Mesendoderm (in vitro differentiated cells): ENCODE measurements around the gene CYP4A22.

Experiments
- DNase-seq: peaks from one replicate; pipeline ENCODE4 v3.0.0; 2013
- H2AK5ac ChIP-seq: 2 replicates; pipeline ENCODE4 v1.6.1; 2013; ENCODE audit warnings: low read length, inconsistent platforms
- H2BK120ac ChIP-seq: 2 replicates; pipeline ENCODE4 v1.6.1; 2013; ENCODE audit warnings: low read depth, mild to moderate bottlenecking, low read length, moderate library complexity, mixed read lengths
- H2BK15ac ChIP-seq: replicated peaks from 2 replicates; pipeline ENCODE4 v1.6.1; 2013; ENCODE audit warnings: low read depth, mild to moderate bottlenecking, moderate library complexity
- H2BK5ac ChIP-seq: 2 replicates; pipeline ENCODE4 v1.6.1; 2013; ENCODE audit warnings: low read length, inconsistent platforms
- H3K18ac ChIP-seq: 2 replicates; pipeline ENCODE4 v1.6.1; 2013; ENCODE audit warnings: mild to moderate bottlenecking, low read length, mixed read lengths
- H3K23ac ChIP-seq: one replicate; pipeline ENCODE4 v1.6.1; 2013; ENCODE audit warnings: low read length
- H3K27ac ChIP-seq: 2 replicates; pipeline ENCODE4 v1.5.1; 2013; ENCODE audit warnings: low read depth, mild to moderate bottlenecking, inconsistent platforms, low read length, moderate library complexity
- H3K27me3 ChIP-seq: 2 replicates; pipeline ENCODE4 v1.6.1; 2013; ENCODE audit warnings: low read length, control low read depth, mild to moderate bottlenecking, inconsistent platforms; ENCODE audit not compliant: insufficient read depth, poor library complexity
- H3K36me3 ChIP-seq: 2 replicates; pipeline ENCODE4 v1.6.1; 2013; ENCODE audit warnings: low read length, inconsistent platforms; ENCODE audit not compliant: control insufficient read depth, insufficient read depth
- H3K4ac ChIP-seq: one replicate; pipeline ENCODE4 v1.6.1; 2013; ENCODE audit warnings: low read depth, mild to moderate bottlenecking, low read length, moderate library complexity
- H3K4me1 ChIP-seq: 2 replicates; pipeline ENCODE4 v1.6.1; 2013; ENCODE audit warnings: low read depth, low read length, inconsistent platforms; ENCODE audit not compliant: control insufficient read depth
- H3K4me2 ChIP-seq: 2 replicates; pipeline ENCODE4 v1.6.1; 2013; ENCODE audit warnings: low read length
- H3K4me3 ChIP-seq: 2 replicates; pipeline ENCODE4 v1.5.1; 2013; ENCODE audit warnings: mild to moderate bottlenecking, low read length
- H3K56ac ChIP-seq: one replicate; pipeline ENCODE4 v1.6.1; 2013; ENCODE audit warnings: low read length
- H3K79me1 ChIP-seq: 2 replicates; pipeline ENCODE4 v1.6.1; 2013; ENCODE audit warnings: low read length, inconsistent platforms
- H3K79me2 ChIP-seq: 2 replicates; pipeline ENCODE4 v1.6.1; 2013; ENCODE audit warnings: mild to moderate bottlenecking, low read length; ENCODE audit not compliant: control insufficient read depth, insufficient read depth
- H3K9ac ChIP-seq: 2 replicates; pipeline ENCODE4 v1.6.1; 2013; ENCODE audit warnings: low read length, inconsistent platforms
- H4K5ac ChIP-seq: one replicate; pipeline ENCODE4 v1.6.1; 2013; ENCODE audit warnings: low read length
- H4K8ac ChIP-seq: one replicate; pipeline ENCODE4 v1.6.1; 2013; ENCODE audit warnings: low read depth, mild to moderate bottlenecking, control low read depth, low read length, moderate library complexity
- WGBS: extraction: QIAGEN DNeasy Blood & Tissue Kit; methylation state at CpG from one replicate; pipeline ENCODE4 v1.1.7; 2013; ENCODE audit warnings: low lambda C conversion rate, missing lambda C conversion rate; ENCODE audit not compliant: insufficient coverage; ENCODE audit errors: extremely low coverage; 5-methylcytosine and 5-hydroxymethylcytosine counted together

The CYP4A22 gene

GRCh38 chr1:47184822-47185677, 47.8 kb downstream of the CYP4A22 start:
- Histone ChIP-seq H2BK5ac (no peak overlapping the region), H3K9ac (no peak overlapping the region), H3K27ac (no peak overlapping the region), H4K5ac (no peak overlapping the region), H3K4ac (no peak overlapping the region), H2AK5ac (no peak overlapping the region), H3K79me1 (no peaks in the 10 kb centered on the region), H3K23ac (no peak overlapping the region), H3K56ac (no peak overlapping the region), H3K36me3 (no peaks in the 10 kb centered on the region), H3K4me1 (no peaks in the 10 kb centered on the region), H3K4me2 (no peak overlapping the region), H3K79me2 (no peaks in the 10 kb centered on the region), H2BK15ac (no peak overlapping the region), H4K8ac (no peak overlapping the region), H3K18ac (no peak overlapping the region), H2BK120ac (no peak overlapping the region), H3K27me3 (no peaks in the 10 kb centered on the region), H3K4me3 (no peak overlapping the region)
- no peak for DNase-seq
- no CpG with 5 or more reads among the region's 14 CpGs for WGBS

GRCh38 chr1:47186267-47187185, 49.3 kb downstream of the CYP4A22 start:
- H3K79me1 ChIP-seq: no peaks in the 10 kb centered on the region
- no peak overlapping the region for H3K4me2 ChIP-seq
- H3K36me3 ChIP-seq: no peaks in the 10 kb centered on the region
- H3K27me3 ChIP-seq: no peaks in the 10 kb centered on the region
- no peak overlapping the region for H4K8ac ChIP-seq
- no peak overlapping the region for H3K9ac ChIP-seq
- H3K27ac ChIP-seq: no peak overlapping the region
- no peak overlapping the region for H3K4me3 ChIP-seq
- no peak overlapping the region for H2BK5ac ChIP-seq
- DNase-seq: no peak
- H3K56ac ChIP-seq: no peak overlapping the region
- H3K18ac ChIP-seq: no peak overlapping the region
- H2BK120ac ChIP-seq: no peak overlapping the region
- H2AK5ac ChIP-seq: no peak overlapping the region
- no peak overlapping the region for H2BK15ac ChIP-seq
- no peak overlapping the region for H4K5ac ChIP-seq
- no peak overlapping the region for H3K4ac ChIP-seq
- no peak overlapping the region for H3K23ac ChIP-seq
- no peaks in the 10 kb centered on the region for H3K79me2 ChIP-seq
- H3K4me1 ChIP-seq: no peaks in the 10 kb centered on the region
- WGBS: no CpG with 5 or more reads among the region's 13 CpGs

- Histone ChIP-seq H3K23ac (no peak overlapping the region), H3K4me2 (no peak overlapping the region), H3K4me1 (no peaks in the 10 kb centered on the region), H3K56ac (no peak overlapping the region), H2AK5ac (no peak overlapping the region), H3K27me3 (no peaks in the 10 kb centered on the region), H3K9ac (no peak overlapping the region), H2BK15ac (no peak overlapping the region), H3K18ac (no peak overlapping the region), H3K4me3 (no peak overlapping the region), H4K5ac (no peak overlapping the region), H3K36me3 (no peaks in the 10 kb centered on the region), H3K79me2 (no peaks in the 10 kb centered on the region), H3K4ac (no peak overlapping the region), H4K8ac (no peak overlapping the region), H3K27ac (no peak overlapping the region), H2BK5ac (no peak overlapping the region), H2BK120ac (no peak overlapping the region), H3K79me1 (no peaks in the 10 kb centered on the region)
- no CpG with 5 or more reads among the region's 12 CpGs for WGBS
- no peak for DNase-seq
Measured at GRCh38 chr1:47187231-47187925, 50.1 kb downstream of the CYP4A22 start.

GRCh38 chr1:47187926-47188250, 50.6 kb downstream of the CYP4A22 start:
- Histone ChIP-seq H3K56ac (no peak overlapping the region), H3K9ac (no peak overlapping the region), H2BK5ac (no peak overlapping the region), H2BK120ac (no peak overlapping the region), H2AK5ac (no peak overlapping the region), H3K23ac (no peak overlapping the region), H2BK15ac (no peak overlapping the region), H3K79me1 (no peaks in the 10 kb centered on the region), H3K36me3 (no peaks in the 10 kb centered on the region), H3K18ac (no peak overlapping the region), H3K27ac (no peak overlapping the region), H4K5ac (no peak overlapping the region), H3K4ac (no peak overlapping the region), H3K4me2 (no peak overlapping the region), H4K8ac (no peak overlapping the region), H3K4me3 (no peak overlapping the region), H3K27me3 (no peaks in the 10 kb centered on the region), H3K4me1 (peaks cover 1% of the 10 kb centered on the region), H3K79me2 (no peaks in the 10 kb centered on the region)
- no peak for DNase-seq
- WGBS: no CpG with 5 or more reads among the region's 2 CpGs

- no peak overlapping the region for H4K5ac ChIP-seq
- H3K27me3 ChIP-seq: no peaks in the 10 kb centered on the region
- H3K4ac ChIP-seq: no peak overlapping the region
- H2BK5ac ChIP-seq: no peak overlapping the region
- H3K79me2 ChIP-seq: no peaks in the 10 kb centered on the region
- no peak overlapping the region for H2BK120ac ChIP-seq
- H3K36me3 ChIP-seq: no peaks in the 10 kb centered on the region
- no peak overlapping the region for H3K9ac ChIP-seq
- H3K4me1 ChIP-seq: peaks cover 3% of the 10 kb centered on the region
- WGBS: no CpG with 5 or more reads among the region's 7 CpGs
- H2BK15ac ChIP-seq: no peak overlapping the region
- DNase-seq: no peak
- H3K27ac ChIP-seq: no peak overlapping the region
- no peak overlapping the region for H3K4me3 ChIP-seq
- no peak overlapping the region for H2AK5ac ChIP-seq
- H3K23ac ChIP-seq: no peak overlapping the region
- no peak overlapping the region for H3K56ac ChIP-seq
- no peak overlapping the region for H4K8ac ChIP-seq
- no peaks in the 10 kb centered on the region for H3K79me1 ChIP-seq
- no peak overlapping the region for H3K4me2 ChIP-seq
- no peak overlapping the region for H3K18ac ChIP-seq
Measured at GRCh38 chr1:47188791-47189785, 51.8 kb downstream of the CYP4A22 start.
